Astrocyte of the cerebellum (primary cell): Measurements from ENCODE around the gene LECT2.

Experiments
- DNase-seq: peaks from one replicate; pipeline ENCODE4 v3.0.0-alpha.2; 2011; ENCODE audit warnings: low read depth
- H3K4me3 ChIP-seq: 2 replicates; pipeline ENCODE4 v1.5.1; 2011; ENCODE audit warnings: mild to moderate bottlenecking, low read depth, low read length, moderate library complexity
- in situ Hi-C: cut with HindIII; loops from 2 replicates; pipeline ENCODE4 v1.10.0; 2017; ENCODE audit warnings: low sequenced_read_pairs
- TF ChIP-seq, protein P1 (sequence below): IDR thresholded peaks from 2 replicates; pipeline ENCODE4 v1.5.1; 2012; ENCODE audit warnings: low read length, low read depth, moderate library complexity, mild to moderate bottlenecking; ENCODE audit errors: missing control alignments

The LECT2 gene

DNA sequence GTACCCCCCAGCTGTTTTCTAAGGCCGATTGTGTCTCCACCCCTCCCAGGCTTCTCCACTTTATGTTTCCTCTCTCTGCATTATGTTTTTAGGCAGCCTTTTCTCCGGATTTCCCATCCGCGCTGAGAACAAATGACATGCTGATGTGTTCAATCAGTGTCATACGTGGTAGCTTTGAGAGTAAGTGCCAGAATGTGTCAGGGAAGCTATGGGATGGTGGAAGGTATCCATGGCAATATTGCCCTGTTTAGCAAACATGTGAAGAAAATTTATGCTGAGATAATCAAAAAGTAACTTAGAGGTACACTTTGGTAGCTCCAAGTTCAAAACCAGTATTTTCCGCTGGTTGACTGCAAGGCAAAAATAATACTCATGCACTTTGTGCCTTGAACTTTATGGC lies 36.6 kb upstream of the LECT2 start:
- DNase-seq: no peak
- no peak overlapping the region for H3K4me3 ChIP-seq
- in situ Hi-C loops: no loop called here
- TF ChIP-seq, protein P1, sequence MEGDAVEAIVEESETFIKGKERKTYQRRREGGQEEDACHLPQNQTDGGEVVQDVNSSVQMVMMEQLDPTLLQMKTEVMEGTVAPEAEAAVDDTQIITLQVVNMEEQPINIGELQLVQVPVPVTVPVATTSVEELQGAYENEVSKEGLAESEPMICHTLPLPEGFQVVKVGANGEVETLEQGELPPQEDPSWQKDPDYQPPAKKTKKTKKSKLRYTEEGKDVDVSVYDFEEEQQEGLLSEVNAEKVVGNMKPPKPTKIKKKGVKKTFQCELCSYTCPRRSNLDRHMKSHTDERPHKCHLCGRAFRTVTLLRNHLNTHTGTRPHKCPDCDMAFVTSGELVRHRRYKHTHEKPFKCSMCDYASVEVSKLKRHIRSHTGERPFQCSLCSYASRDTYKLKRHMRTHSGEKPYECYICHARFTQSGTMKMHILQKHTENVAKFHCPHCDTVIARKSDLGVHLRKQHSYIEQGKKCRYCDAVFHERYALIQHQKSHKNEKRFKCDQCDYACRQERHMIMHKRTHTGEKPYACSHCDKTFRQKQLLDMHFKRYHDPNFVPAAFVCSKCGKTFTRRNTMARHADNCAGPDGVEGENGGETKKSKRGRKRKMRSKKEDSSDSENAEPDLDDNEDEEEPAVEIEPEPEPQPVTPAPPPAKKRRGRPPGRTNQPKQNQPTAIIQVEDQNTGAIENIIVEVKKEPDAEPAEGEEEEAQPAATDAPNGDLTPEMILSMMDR: no peak

DNA sequence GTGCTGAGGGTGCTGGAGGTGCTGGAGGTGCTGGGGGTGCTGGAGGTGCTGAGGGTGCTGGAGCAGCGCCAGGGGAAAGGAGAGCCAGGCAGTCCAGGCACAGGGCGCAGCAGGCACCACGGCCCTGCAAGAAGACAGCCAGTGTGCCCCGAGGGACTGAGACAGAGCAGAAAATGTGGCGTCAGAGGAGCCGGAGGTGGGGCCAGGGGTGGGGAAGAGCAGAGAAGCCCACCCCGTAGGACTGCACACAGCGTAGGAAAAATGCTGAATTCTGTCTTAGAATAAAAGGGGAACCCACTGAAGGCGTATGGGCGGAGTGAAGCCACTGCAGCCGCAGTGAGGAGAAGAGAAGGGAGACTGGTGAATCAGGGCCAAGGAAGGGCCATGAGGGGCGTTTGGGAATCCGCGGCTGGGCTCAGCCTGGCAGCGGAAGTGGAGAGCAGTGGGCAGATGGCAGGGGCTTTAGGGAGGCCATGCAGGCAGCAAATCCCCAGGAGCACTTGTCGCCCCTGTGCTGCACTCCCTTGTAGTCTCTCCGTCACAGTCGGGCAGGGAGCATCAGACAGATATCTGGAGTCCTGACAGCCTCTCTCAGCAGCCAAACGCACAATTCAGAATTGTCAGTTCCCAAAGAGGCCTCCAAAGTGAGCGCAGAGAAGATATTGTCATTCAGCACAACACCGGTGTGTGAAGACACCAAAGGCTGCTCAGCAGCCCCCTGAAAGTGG lies 35.9 kb upstream of the LECT2 start:
- in situ Hi-C loops: no loop called here
- DNase-seq: no peak
- TF ChIP-seq, protein P1: no peak

DNA sequence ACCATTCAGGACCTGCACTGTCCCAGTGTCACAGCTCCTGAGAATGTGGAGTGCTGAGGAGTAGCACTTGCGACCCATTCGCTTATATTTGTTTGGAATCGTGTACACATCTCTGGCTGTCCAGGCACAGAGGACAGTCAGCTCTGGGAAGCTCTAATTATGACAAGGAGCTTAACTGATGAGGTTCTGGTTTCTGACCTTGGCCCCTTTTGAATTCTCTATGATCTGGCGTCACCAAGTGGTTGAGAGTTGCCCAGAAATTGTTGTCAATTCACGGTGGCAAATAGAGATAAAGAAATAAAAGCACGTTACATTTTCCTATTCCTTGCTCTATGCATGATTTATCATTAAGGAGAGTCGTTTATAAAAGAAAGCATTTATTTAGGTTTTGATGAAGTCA lies 34.9 kb upstream of the LECT2 start:
- in situ Hi-C loops: no loop called here
- no peak for DNase-seq
- H3K4me3 ChIP-seq: no peak overlapping the region
- TF ChIP-seq, protein P1: no peak

More for the DNA sequence above, 35.9 kb upstream of the LECT2 start:
- H3K4me3 ChIP-seq: no peak overlapping the region

DNA sequence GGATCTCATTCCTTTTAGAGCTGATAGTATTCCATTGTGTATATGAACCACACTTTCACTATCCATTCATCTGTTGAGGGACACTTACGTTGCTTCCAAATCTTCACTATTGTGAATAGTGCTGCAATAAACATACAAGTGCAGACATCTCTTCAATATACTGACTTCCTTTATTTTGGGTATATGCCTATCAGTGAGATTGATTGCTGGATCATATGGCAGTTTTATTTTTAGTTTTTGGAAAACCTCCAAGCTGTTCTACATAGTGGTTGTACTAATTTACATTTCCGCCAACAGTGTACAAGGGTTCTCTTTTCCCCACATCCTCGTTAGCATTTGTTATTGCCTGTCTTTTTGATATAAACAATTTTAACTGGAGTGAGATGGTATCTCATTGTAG lies 33.8 kb upstream of the LECT2 start:
- no peak overlapping the region for H3K4me3 ChIP-seq
- TF ChIP-seq, protein P1: no peak
- DNase-seq: no peak
- in situ Hi-C loops: no loop called here

DNA sequence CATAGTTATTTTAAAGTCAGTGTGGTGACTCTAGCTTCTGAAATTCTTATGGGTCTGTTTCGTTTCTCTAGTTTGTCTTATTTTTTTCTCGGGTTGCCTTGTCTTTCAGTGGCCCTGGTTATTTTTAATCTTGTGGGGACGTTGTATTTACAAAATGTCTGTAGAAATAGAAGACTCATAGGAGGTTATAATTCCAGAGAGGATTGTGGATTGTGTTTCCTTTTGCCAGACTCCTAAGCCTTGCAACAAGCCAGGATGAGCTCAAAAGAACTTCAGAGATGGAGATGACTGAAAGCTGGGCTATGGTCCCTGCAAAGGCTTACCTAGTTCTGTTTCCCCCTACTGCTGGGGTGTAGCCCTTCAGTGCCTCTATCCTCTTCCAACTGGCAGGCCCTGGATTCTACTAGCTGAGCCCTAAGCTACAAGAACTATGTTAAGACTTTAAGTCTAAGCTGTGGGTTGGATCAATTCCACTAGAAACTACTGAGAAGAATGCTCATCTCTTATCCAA lies 32.2 kb upstream of the LECT2 start:
- DNase-seq: no peak
- no peak overlapping the region for H3K4me3 ChIP-seq
- in situ Hi-C loops: no loop called here
- TF ChIP-seq, protein P1: no peak

DNA sequence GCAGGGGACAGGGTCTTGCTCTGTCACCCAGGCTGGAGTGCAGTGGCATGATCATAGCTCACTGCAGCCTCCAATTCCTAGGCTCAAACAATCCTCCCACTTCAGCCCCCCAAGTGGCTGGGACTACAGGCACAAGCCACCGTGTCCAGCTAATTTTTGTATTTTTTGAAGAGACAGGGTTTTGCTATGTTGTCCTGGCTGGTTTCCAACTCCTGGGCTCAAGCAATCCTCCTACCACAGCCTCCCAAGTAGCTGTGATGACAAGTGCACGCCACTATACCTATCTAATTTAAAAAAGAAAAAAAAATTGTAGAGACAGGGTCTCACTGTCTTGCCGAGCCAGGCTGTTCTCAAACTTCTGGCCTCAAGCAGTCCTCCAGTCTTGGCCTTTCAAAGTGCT lies 31.6 kb upstream of the LECT2 start:
- TF ChIP-seq, protein P1: no peak
- no peak overlapping the region for H3K4me3 ChIP-seq
- in situ Hi-C loops: no loop called here
- no peak for DNase-seq
